ENCODE data around the gene PHF20. TPM values are rescaled to one million over a fixed set of nuclear protein-coding genes. Genes with fewer than 3 reads are reported as not detected.

Gene PHF20
- total and polyA plus RNA-seq, 8 donors, result 9.4 to 20.3 (median 12.0) TPM

- H3K4me1 ChIP-seq, result no peaks in the 10 kb centered on the region
- no peak for DNase-seq
- H3K4me3 ChIP-seq, result no peak overlapping the region
- no peak overlapping the region for H3K27ac ChIP-seq
- no peaks in the 10 kb centered on the region for H3K36me3 ChIP-seq
- no peaks in the 10 kb centered on the region for H3K9me3 ChIP-seq
- no peak for TF ChIP-seq CTCF (IDR thresholded peaks at IDR 0.05)
- intact Hi-C loops (cut with DNase I), result no loop called here
- no peak for FAIRE-seq
- 66 to 75% methylated on average over 9 of the region's 9 CpGs for WGBS, 2 donors
- H3K27me3 ChIP-seq, result no peaks in the 10 kb centered on the region
- peak in 1 of 4 donors; percentile 37 for ATAC-seq
These were observed 204.0 kb downstream of the PHF20 start for GRCh38 chr20:35975576-35976373.

- Histone ChIP-seq H3K4me3 (no peak overlapping the region), H3K27me3 (no peaks in the 10 kb centered on the region), H3K9me3 (no peaks in the 10 kb centered on the region), H3K4me1 (no peaks in the 10 kb centered on the region), H3K36me3 (no peaks in the 10 kb centered on the region), H3K27ac (no peak overlapping the region)
- no peak for TF ChIP-seq CTCF (IDR thresholded peaks at IDR 0.05)
- no peak for DNase-seq
- ATAC-seq, result peak in 1 of 4 donors; percentile 20
- WGBS, 2 donors, result 83 to 90% methylated on average over 9 of the region's 9 CpGs
- intact Hi-C loops (cut with DNase I), result no loop called here
- no peak for FAIRE-seq
These were observed 206.3 kb downstream of the PHF20 start for GRCh38 chr20:35978041-35978513.

- FAIRE-seq (no peak), DNase-seq (no peak), ATAC-seq (no peak)
- intact Hi-C loops (cut with DNase I), result no loop called here
- Histone ChIP-seq H3K4me3 (no peak overlapping the region), H3K9me3 (no peaks in the 10 kb centered on the region), H3K36me3 (no peaks in the 10 kb centered on the region), H3K27me3 (no peaks in the 10 kb centered on the region), H3K4me1 (no peaks in the 10 kb centered on the region), H3K27ac (no peak overlapping the region)
- 52 to 68% methylated on average over 5 of the region's 5 CpGs for WGBS, 2 donors
- no peak for TF ChIP-seq CTCF (IDR thresholded peaks at IDR 0.05)
These were observed 207.7 kb downstream of the PHF20 start for GRCh38 chr20:35979544-35979943.

GRCh38 chr20:35981969-35982368 is 210.2 kb downstream of the PHF20 start:
- Histone ChIP-seq H3K27me3 (no peaks in the 10 kb centered on the region), H3K4me3 (no peak overlapping the region), H3K27ac (no peak overlapping the region), H3K4me1 (no peaks in the 10 kb centered on the region), H3K9me3 (no peaks in the 10 kb centered on the region), H3K36me3 (no peaks in the 10 kb centered on the region)
- ATAC-seq, result no peak
- TF ChIP-seq CTCF (IDR thresholded peaks at IDR 0.05), result no peak
- intact Hi-C loops (cut with DNase I), result no loop called here
- 62 to 63% methylated on average over 3 of the region's 3 CpGs for WGBS, 2 donors
- FAIRE-seq, result no peak
- no peak for DNase-seq

GRCh38 chr20:35984382-35984781 is 212.6 kb downstream of the PHF20 start:
- DNase-seq (no peak), ATAC-seq (no peak), FAIRE-seq (no peak)
- H3K36me3 ChIP-seq, result no peaks in the 10 kb centered on the region
- intact Hi-C loops (cut with DNase I), result no loop called here
- no peaks in the 10 kb centered on the region for H3K4me1 ChIP-seq
- 72 to 74% methylated on average over 6 of the region's 6 CpGs for WGBS, 2 donors
- no peak overlapping the region for H3K4me3 ChIP-seq
- H3K27me3 ChIP-seq, result no peaks in the 10 kb centered on the region
- no peak overlapping the region for H3K27ac ChIP-seq
- no peaks in the 10 kb centered on the region for H3K9me3 ChIP-seq
- TF ChIP-seq CTCF (IDR thresholded peaks at IDR 0.05), result no peak

All from pancreas (tissue), 10 donors.